HS-5 (cell line): ENCODE results near the gene CALM1.

Source experiments
- DNase-seq: peaks from one replicate; pipeline ENCODE4 v3.0.0-alpha.2; 2012; ENCODE audit warnings: low read depth

CALM1 gene

GRCh38 chr14:90409209-90409730 is 12.4 kb downstream of the CALM1 start:
- peak; percentile 74 for DNase-seq

GRCh38 chr14:90412058-90412457 is 15.2 kb downstream of the CALM1 start:
- no peak for DNase-seq

GRCh38 chr14:90416720-90417119 is 19.9 kb downstream of the CALM1 start:
- no peak for DNase-seq

- DNase-seq = no peak
Measured at GRCh38 chr14:90418053-90418452, 21.2 kb downstream of the CALM1 start.

- peak; percentile 88 for DNase-seq
Measured at GRCh38 chr14:90419200-90419599, 22.4 kb downstream of the CALM1 start.

- DNase-seq = no peak
Measured at GRCh38 chr14:90421001-90421631, 24.3 kb downstream of the CALM1 start.

GRCh38 chr14:90421632-90422020 is 24.8 kb downstream of the CALM1 start:
- no peak for DNase-seq

DNA sequence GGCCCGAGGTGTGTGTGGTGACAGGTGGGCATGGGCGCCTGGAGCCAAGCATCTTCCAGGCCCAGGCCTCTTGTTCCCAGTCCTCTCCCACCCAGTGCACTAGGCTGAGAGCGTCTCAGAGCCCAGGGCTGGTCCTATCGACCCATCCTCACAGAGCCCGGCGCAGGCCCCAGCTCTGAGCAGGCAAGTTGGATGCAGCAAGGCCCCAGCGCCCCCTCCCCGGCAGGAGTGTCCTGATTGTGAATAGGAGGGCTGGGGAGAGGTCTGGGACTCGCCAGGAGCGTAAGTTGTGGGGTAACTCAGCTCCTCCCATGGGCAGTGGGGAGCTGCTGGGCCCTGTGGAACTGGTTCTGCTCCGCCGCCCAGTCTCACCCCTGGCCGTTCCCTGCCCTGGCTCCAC is 26.3 kb downstream of the CALM1 start:
- DNase-seq = no peak

DNA sequence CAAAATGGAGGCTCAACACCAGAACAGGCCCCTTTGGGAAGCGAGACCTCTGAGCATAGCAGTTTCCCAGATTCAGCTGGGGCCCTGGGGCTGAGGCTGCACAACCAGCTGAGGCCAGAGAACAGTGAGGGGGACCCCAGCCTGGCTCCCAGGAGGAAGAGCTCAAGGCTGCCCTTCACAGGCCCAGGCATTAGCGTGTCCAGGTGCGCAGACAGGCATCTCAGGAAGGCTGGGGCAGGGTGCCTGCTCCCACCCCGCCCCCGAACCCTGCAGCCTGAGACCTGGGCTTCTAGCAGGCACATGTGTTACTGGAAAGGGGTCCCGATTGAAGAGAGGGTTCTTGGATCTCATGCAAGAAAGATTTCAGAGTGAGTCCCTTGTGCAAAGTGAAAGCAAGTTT is 27.2 kb downstream of the CALM1 start:
- DNase-seq = no peak

DNA sequence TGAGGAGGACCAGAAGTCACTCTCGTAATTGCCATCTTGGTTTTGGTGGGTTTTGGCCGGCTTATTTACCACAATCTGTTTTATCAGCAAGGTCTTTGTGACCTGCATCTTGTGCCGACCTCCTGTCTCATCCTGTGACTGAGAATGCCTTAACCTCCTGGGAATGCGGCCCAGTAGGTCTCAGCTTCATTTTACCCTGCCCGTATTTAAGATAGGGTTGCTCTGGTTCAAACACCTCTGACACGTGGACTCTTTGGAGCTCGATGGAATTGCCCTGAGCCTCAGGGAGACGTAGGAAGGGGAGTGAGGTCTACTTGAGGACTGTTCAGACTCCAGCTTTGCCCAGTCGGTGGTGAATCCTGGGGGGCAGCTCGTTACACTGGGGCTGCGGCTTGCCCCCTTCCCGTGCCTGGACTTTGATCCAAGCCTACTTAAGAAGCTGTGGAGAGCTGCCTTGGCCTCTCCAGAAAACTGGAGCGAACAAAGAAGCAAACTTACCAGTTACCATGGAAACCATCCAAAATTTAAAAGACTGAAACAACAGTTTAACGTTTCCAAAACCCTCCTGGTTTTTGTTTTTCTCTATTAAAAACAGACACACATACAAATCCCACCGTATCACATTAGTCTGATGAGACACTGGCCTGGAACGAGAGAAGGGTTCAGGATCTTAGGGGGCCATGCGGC is 28.0 kb downstream of the CALM1 start:
- DNase-seq = no peak

DNA sequence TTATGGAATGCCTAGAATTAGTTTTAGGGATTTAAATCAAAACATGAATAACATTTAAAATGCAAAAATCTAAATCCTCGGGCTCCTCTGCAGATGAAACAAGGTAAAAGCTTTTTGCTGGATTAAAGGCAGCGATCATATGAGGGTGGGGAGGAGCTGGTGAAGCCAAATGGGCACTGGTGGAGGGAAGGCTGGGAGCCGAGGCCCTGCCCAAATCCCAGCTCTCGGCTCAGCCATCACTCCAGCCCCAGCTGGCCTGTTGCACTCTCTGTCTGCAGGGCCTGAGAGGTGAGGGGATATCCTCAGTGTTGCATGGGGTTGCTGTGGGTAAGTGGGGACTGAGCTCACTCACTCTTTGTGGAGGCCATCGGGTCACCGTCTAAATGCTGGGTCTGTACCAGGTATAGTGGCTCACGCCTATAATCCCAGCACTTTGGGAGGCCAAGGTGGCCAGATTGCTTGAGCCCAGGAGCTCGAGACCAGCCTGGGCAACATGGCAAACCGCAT is 28.6 kb downstream of the CALM1 start:
- DNase-seq = no peak

- DNase-seq = no peak
Measured at GRCh38 chr14:90426031-90426540, 29.3 kb downstream of the CALM1 start.

GRCh38 chr14:90426663-90427062 is 29.8 kb downstream of the CALM1 start:
- DNase-seq = no peak

GRCh38 chr14:90427848-90428426 is 31.1 kb downstream of the CALM1 start:
- no peak for DNase-seq

- DNase-seq = no peak
Measured at GRCh38 chr14:90428676-90429075, 31.8 kb downstream of the CALM1 start.

DNA sequence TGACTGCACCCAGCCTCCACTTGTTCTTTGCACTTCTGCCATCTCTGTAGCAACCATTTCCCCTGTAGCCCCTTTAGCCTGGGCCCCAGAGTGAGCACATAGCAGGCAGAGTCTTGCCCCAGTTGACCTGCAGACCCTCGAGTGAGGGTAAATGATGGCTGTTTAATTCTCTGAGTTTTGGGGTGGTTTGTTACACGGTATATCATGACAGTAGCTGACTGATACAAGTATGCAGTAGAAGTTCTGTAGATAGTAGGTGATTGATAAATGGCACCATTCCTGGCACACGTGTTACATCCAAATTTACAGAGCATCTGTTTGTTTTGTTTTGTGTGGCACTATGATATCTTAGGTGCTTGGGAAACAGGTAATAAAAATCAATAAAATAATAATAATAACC is 32.4 kb downstream of the CALM1 start:
- no peak for DNase-seq

DNA sequence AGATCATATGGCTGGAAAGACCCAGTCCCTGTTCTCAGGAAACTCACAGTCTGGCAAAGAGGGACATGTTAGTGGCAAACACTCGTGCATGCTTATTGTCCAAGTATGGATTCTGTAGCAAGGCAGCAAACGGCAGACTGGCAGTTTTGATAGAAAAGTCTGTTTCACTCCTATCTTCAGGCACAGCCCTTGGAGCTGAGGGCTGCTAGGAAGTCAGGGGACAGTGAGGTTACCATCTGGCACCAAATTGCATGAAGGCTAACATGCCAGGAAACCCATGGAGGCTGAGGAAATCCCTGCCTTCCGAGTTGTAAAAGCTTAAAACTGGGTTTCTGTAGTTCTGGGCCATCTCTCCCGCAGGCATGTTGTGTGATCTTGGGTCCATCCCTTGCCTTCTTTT is 32.9 kb downstream of the CALM1 start:
- no peak for DNase-seq

GRCh38 chr14:90434370-90435020 is 37.7 kb downstream of the CALM1 start:
- DNase-seq = no peak

GRCh38 chr14:90438841-90439240 is 42.0 kb downstream of the CALM1 start:
- no peak for DNase-seq

- no peak for DNase-seq
Measured at GRCh38 chr14:90440021-90440451, 43.2 kb downstream of the CALM1 start.

GRCh38 chr14:90440592-90440991 is 43.8 kb downstream of the CALM1 start:
- no peak for DNase-seq

GRCh38 chr14:90442388-90442787 is 45.6 kb downstream of the CALM1 start:
- no peak for DNase-seq
